Esophagus muscularis mucosa (tissue), 4 donors: ENCODE measurements around the gene REXO4.

ENCODE experiments used
- CTCF ChIP-seq, 3 experiments: fragments of 200-600 bp in 2 of 3; fragments of 450-650 bp in 1 of 3; sonication (generic) in 2 of 3; IDR thresholded peaks; one replicate each; pipeline ENCODE4 v1.5.1; 2017 to 2019; ENCODE audit warnings: antibody characterized with exemption in 3 of 3, mild to moderate bottlenecking in 2 of 3, moderate library complexity in 1 of 3
- EP300 ChIP-seq: sonication (generic); formaldehyde crosslinking; IDR thresholded peaks from one replicate; pipeline ENCODE4 v1.6.1; 2017; ENCODE audit warnings: antibody characterized with exemption
- POLR2A ChIP-seq: fragments of 450-650 bp; IDR thresholded peaks from one replicate; pipeline ENCODE4 v1.6.1; 2017; ENCODE audit warnings: antibody characterized with exemption, moderate library complexity, mild to moderate bottlenecking, low read depth
- POLR2AphosphoS5 ChIP-seq, 2 donors: sonication (generic); formaldehyde crosslinking; IDR thresholded peaks; one replicate each; pipeline ENCODE4 v1.6.1; 2017; ENCODE audit warnings: antibody characterized with exemption in 2 of 2

GRCh38 chr9:133453651-133454050 is 35.8 kb upstream of the REXO4 start:
- no peak for TF ChIP-seq CTCF (IDR thresholded peaks at IDR 0.05)
- TF ChIP-seq POLR2A: no peak
- no peak for TF ChIP-seq POLR2AphosphoS5 (IDR thresholded peaks at IDR 0.05)
- TF ChIP-seq EP300: no peak
